H1 (cell line): ENCODE data around the gene ERCC6. TPM values are rescaled to one million over a fixed set of nuclear protein-coding genes. Genes with fewer than 3 reads are reported as not detected.

Source experiments
- CTCF ChIA-PET: fragments of 300-600 bp; sonication (Branson Sonifier 250); formaldehyde crosslinking; loops from one replicate; lab custom pipeline; 2021; ENCODE audit not compliant: partially characterized antibody; lab: Charles Lee
- POLR2A ChIA-PET: fragments of 300-600 bp; sonication (Branson Sonifier 250); formaldehyde crosslinking; loops from one replicate; lab custom pipeline; 2021; ENCODE audit warnings: inconsistent platforms; ENCODE audit not compliant: partially characterized antibody; lab: Charles Lee
- DNase-seq, 2 experiments: peaks; one replicate each; pipeline versions ENCODE4 v3.0.0 to v3.0.0-alpha.2; 2010 to 2022; ENCODE audit warnings: low spot score in 2 of 2, low read depth in 1 of 2, mixed read lengths in 1 of 2
- FAIRE-seq: peaks from 2 replicates; lab custom pipeline; 2011; peaks lifted over from hg19 to GRCh38; lab: Jason Lieb, UNC
- H2AFZ ChIP-seq: 2 replicates; pipeline ENCODE4 v1.8.1; 2012; ENCODE audit warnings: low read length, inconsistent platforms
- H2AK5ac ChIP-seq: 2 replicates; pipeline ENCODE4 v1.6.1; 2013; ENCODE audit warnings: low read depth, low read length
- H2BK120ac ChIP-seq: replicated peaks from 2 replicates; pipeline ENCODE3; 2013; ENCODE audit warnings: low read depth, low read length, inconsistent platforms
- H2BK12ac ChIP-seq: 2 replicates; pipeline ENCODE4 v1.6.1; 2013; ENCODE audit warnings: low read depth, low read length
- H2BK15ac ChIP-seq: 2 replicates; pipeline ENCODE4 v1.6.1; 2013; ENCODE audit warnings: low read length
- H2BK20ac ChIP-seq: 2 replicates; pipeline ENCODE4 v1.6.1; 2013; ENCODE audit warnings: low read length
- H2BK5ac ChIP-seq: 2 replicates; pipeline ENCODE4 v1.6.1; 2013; ENCODE audit warnings: low read depth, low read length
- H3K14ac ChIP-seq: 2 replicates; pipeline ENCODE4 v1.6.1; 2013; ENCODE audit warnings: inconsistent platforms; ENCODE audit not compliant: insufficient read length
- H3K18ac ChIP-seq: 2 replicates; pipeline ENCODE4 v1.6.1; 2013; ENCODE audit warnings: low read length; ENCODE audit errors: extremely low read depth
- H3K23ac ChIP-seq: 2 replicates; pipeline ENCODE4 v1.6.1; 2013; ENCODE audit warnings: inconsistent platforms; ENCODE audit not compliant: insufficient read length
- H3K23me2 ChIP-seq: 2 replicates; pipeline ENCODE4 v1.6.1; 2013; ENCODE audit warnings: low read depth, low read length
- H3K27ac ChIP-seq: 2 replicates; pipeline ENCODE4 v1.6.1; 2011; ENCODE audit warnings: low read depth, low read length, inconsistent platforms
- H3K27me3 ChIP-seq, 4 experiments: replicated peaks in 1 of 4; 1 replicate in 1 of 4; 2 replicates in 3 of 4; pipeline versions ENCODE4 v1.6.1 to v1.8.1; 2011 to 2013; ENCODE audit warnings: low read length in 3 of 4, mild to moderate bottlenecking in 3 of 4, inconsistent platforms in 2 of 4, mixed read lengths in 2 of 4, moderate library complexity in 1 of 4; ENCODE audit not compliant: control insufficient read depth in 3 of 4, insufficient read depth in 3 of 4; ENCODE audit errors: extremely low read depth in 1 of 4
- H3K36me3 ChIP-seq, 4 experiments: 2 replicates each; pipeline versions ENCODE4 v1.6.1 to v1.8.1; 2011 to 2013; ENCODE audit warnings: mild to moderate bottlenecking in 4 of 4, low read length in 3 of 4, moderate library complexity in 2 of 4, control low read depth in 1 of 4, inconsistent platforms in 1 of 4; ENCODE audit not compliant: insufficient read depth in 4 of 4, control insufficient read depth in 2 of 4
- H3K4ac ChIP-seq: replicated peaks from 2 replicates; pipeline ENCODE3; 2013; ENCODE audit warnings: low read length, low read depth, mixed read lengths, inconsistent platforms; ENCODE audit not compliant: insufficient read length
- H3K4me1 ChIP-seq, 4 experiments: replicated peaks in 1 of 4; 1 replicate in 1 of 4; 2 replicates in 3 of 4; pipeline versions ENCODE4 v1.6.1 to v1.8.1; 2011 to 2013; ENCODE audit warnings: low read length in 3 of 4, inconsistent platforms in 2 of 4, mixed read lengths in 1 of 4; ENCODE audit not compliant: insufficient read depth in 4 of 4, control insufficient read depth in 3 of 4
- H3K4me2 ChIP-seq, 2 experiments: 2 replicates each; pipeline versions ENCODE4 v1.6.1 to v1.8.1; 2011 to 2013; ENCODE audit warnings: low read depth in 2 of 2, low read length in 2 of 2, control low read depth in 1 of 2, inconsistent platforms in 1 of 2, mild to moderate bottlenecking in 1 of 2; ENCODE audit not compliant: insufficient read depth in 1 of 2
- H3K4me3 ChIP-seq, 4 experiments: fragments of 200-600, 300-600 bp in 1 of 4; sonication (generic), shearing (Covaris generic), sonication (Bioruptor Twin) in 1 of 4; 2 replicates each; pipeline versions ENCODE4 v1.5.1 to v1.8.1; 2011 to 2016; ENCODE audit warnings: low read length in 4 of 4, low read depth in 3 of 4, control low read depth in 2 of 4, inconsistent platforms in 2 of 4, mild to moderate bottlenecking in 2 of 4, mixed read lengths in 1 of 4, moderate library complexity in 1 of 4; ENCODE audit not compliant: insufficient read depth in 2 of 4; ENCODE audit errors: extremely low read depth in 1 of 4
- H3K56ac ChIP-seq: replicated peaks from 2 replicates; pipeline ENCODE3; 2013; ENCODE audit warnings: low read depth, mild to moderate bottlenecking, mixed read lengths, low read length, inconsistent platforms; ENCODE audit not compliant: insufficient read length
- H3K79me1 ChIP-seq: 2 replicates; pipeline ENCODE4 v1.6.1; 2013; ENCODE audit warnings: low read depth, low read length, control low read depth
- H3K79me2 ChIP-seq, 2 experiments: 2 replicates each; pipeline versions ENCODE4 v1.6.1 to v1.8.1; 2012 to 2013; ENCODE audit warnings: low read length in 2 of 2, mild to moderate bottlenecking in 2 of 2, inconsistent platforms in 1 of 2; ENCODE audit not compliant: insufficient read depth in 2 of 2, control insufficient read depth in 1 of 2
- H3K9ac ChIP-seq, 4 experiments: replicated peaks in 1 of 4; 1 replicate in 1 of 4; 2 replicates in 3 of 4; pipeline versions ENCODE4 v1.6.1 to v1.8.1; 2011 to 2013; ENCODE audit warnings: low read depth in 3 of 4, low read length in 3 of 4, control low read depth in 2 of 4, mild to moderate bottlenecking in 2 of 4, moderate library complexity in 2 of 4, inconsistent platforms in 1 of 4; ENCODE audit errors: extremely low read depth in 1 of 4
- H3K9me3 ChIP-seq, 2 experiments: 2 replicates each; pipeline versions ENCODE4 v1.6.1 to v1.8.1; 2012 to 2013; ENCODE audit warnings: mild to moderate bottlenecking in 2 of 2, moderate library complexity in 2 of 2, control low read depth in 1 of 2, inconsistent platforms in 1 of 2, low read depth in 1 of 2, low read length in 1 of 2, mixed read lengths in 1 of 2; ENCODE audit not compliant: insufficient read depth in 2 of 2
- H4K20me1 ChIP-seq, 2 experiments: replicated peaks in 1 of 2; 2 replicates each; pipeline versions ENCODE3 to v1.8.1; 2011 to 2013; ENCODE audit warnings: inconsistent platforms in 2 of 2, low read length in 2 of 2, mild to moderate bottlenecking in 1 of 2; ENCODE audit not compliant: insufficient read depth in 2 of 2, control insufficient read depth in 1 of 2
- H4K5ac ChIP-seq: 2 replicates; pipeline ENCODE4 v1.6.1; 2013; ENCODE audit warnings: low read length, low read depth, mixed read lengths, inconsistent platforms; ENCODE audit not compliant: insufficient read length
- H4K8ac ChIP-seq: 2 replicates; pipeline ENCODE4 v1.8.0; 2013; ENCODE audit warnings: mild to moderate bottlenecking, moderate library complexity, low read length, inconsistent platforms; ENCODE audit not compliant: insufficient read depth; ENCODE audit errors: extremely low read depth
- H4K91ac ChIP-seq: replicated peaks from 2 replicates; pipeline ENCODE3; 2013; ENCODE audit warnings: low read length, mixed read lengths, inconsistent platforms; ENCODE audit not compliant: insufficient read length
- ATF2 ChIP-seq: IDR thresholded peaks from 2 replicates; pipeline ENCODE4 v1.6.1; 2012; ENCODE audit warnings: low read length, inconsistent platforms
- CBX8 ChIP-seq: fragments of 300-800, 300-1000 bp; sonication (generic); IDR thresholded peaks from 2 replicates; pipeline ENCODE4 v1.7.1; 2016; ENCODE audit warnings: low read depth, low read length, borderline replicate concordance
- CHD1 ChIP-seq: IDR thresholded peaks from 2 replicates; pipeline ENCODE4 v1.6.1; 2012; ENCODE audit warnings: low read depth, low read length, improper control_type of control experiment
- CTBP2 ChIP-seq: IDR thresholded peaks from 2 replicates; pipeline ENCODE4 v1.7.0; 2011; ENCODE audit warnings: borderline replicate concordance, mild to moderate bottlenecking, moderate library complexity, mixed read lengths, low read length; ENCODE audit not compliant: insufficient read depth, insufficient read length
- POLR2A ChIP-seq, 2 experiments: IDR thresholded peaks; 1 replicate in 1 of 2; 2 replicates in 1 of 2; pipeline ENCODE4 v1.6.1; 2011; ENCODE audit warnings: low read depth in 2 of 2, low read length in 2 of 2, mild to moderate bottlenecking in 2 of 2; ENCODE audit errors: control extremely low read depth in 1 of 2
- RNF2 ChIP-seq: fragments of 200-900, 300-1000 bp; sonication (generic); IDR thresholded peaks from 2 replicates; pipeline ENCODE4 v1.7.1; 2016; ENCODE audit warnings: borderline replicate concordance, low read depth, mild to moderate bottlenecking, antibody characterized with exemption, low read length; ENCODE audit not compliant: poor library complexity, severe bottlenecking; ENCODE audit errors: missing control alignments
- SUZ12 ChIP-seq: fragments of 200-600 bp; sonication (generic); IDR thresholded peaks from 2 replicates; pipeline ENCODE4 v1.6.1; 2012; ENCODE audit warnings: mild to moderate bottlenecking, inconsistent platforms, low read length, moderate library complexity, mixed read lengths
- TAF7 ChIP-seq: optimal IDR thresholded peaks from 2 replicates; pipeline ENCODE3; 2011; ENCODE audit warnings: low read depth, mild to moderate bottlenecking, inconsistent platforms, low read length, moderate library complexity, borderline replicate concordance
- WGBS, 2 experiments: shearing (Covaris generic) in 1 of 2; methylation state at CpG; one replicate each; pipeline versions ENCODE4 v1.1.6 to v1.1.7; 2013 to 2015; ENCODE audit warnings: low lambda C conversion rate in 2 of 2, mixed read lengths in 2 of 2, inconsistent platforms in 1 of 2, low coverage in 1 of 2, missing lambda C conversion rate in 1 of 2; ENCODE audit not compliant: insufficient replicate concordance in 2 of 2, insufficient coverage in 1 of 2, insufficient read length in 1 of 2; ENCODE audit errors: extremely low coverage in 1 of 2, missing lambda C conversion rate in 1 of 2; 5-methylcytosine and 5-hydroxymethylcytosine counted together
- polyA plus RNA-seq, 7 experiments: library from polyadenylated mRNA; depleted of rRNA in 3 of 7; stranded (reverse) in 5 of 7; unstranded in 2 of 7; fragments of >200 nt in 5 of 7; fragments of 200-250 nt in 2 of 7; gene quantifications; 1 replicate in 5 of 7; 2 replicates in 1 of 7; 4 replicates in 1 of 7; pipeline versions ENCODE4 v1.2.1 to v1.2.3, GENCODE V29; 2011 to 2013; ENCODE audit warnings: missing spikeins in 2 of 7, mixed read lengths in 2 of 7
- total RNA-seq: library from RNA; stranded (reverse); fragmentation: NEBNext Ultra II Directional; extraction: Animal tissue kit (Norgen Biotek cat#: 25700); gene quantifications from 2 replicates; pipeline ENCODE4 v1.2.1, GENCODE V29; 2021

ERCC6 gene
- total and polyA plus RNA-seq, 2 of the 8 experiments (the other 6 are each of a cell fraction or from before 2014, with no cell fraction given) = 4.1 to 11.9 TPM

- CTCF ChIA-PET = interaction anchor here (4.4 to 4.6 kb wide), 2 partner anchors 13 to 91 kb away, joined by 19 to 33 read pairs; no protein-coding TSS in a partner anchor
- FAIRE-seq = no peak
These were observed 39.5 kb downstream of the ERCC6 start for GRCh38 chr10:49499305-49499851.

More at GRCh38 chr10:49499305-49499851, 39.5 kb downstream of the ERCC6 start:
- H3K27me3 ChIP-seq = no peaks in the 10 kb centered on the region
- TF ChIP-seq CHD1 (no peak), ATF2 (no peak), RNF2 (no peak), CTBP2 (no peak), SUZ12 (no peak), TAF7 (no peak), CBX8 (no peak), POLR2A (IDR thresholded peaks at IDR 0.05; ENCODE audit: control extremely low read depth in 1 of 2, low read depth in 2 of 2, low read length in 2 of 2) (no peak)
- POLR2A ChIA-PET = no interaction called here
- H3K27ac ChIP-seq = no peak overlapping the region
- H3K9ac ChIP-seq = no peak overlapping the region
- no peaks in the 10 kb centered on the region; the same call in 1 of the 2 replicates for H3K23me2 ChIP-seq
- WGBS, 2 experiments = 88% methylated on average over 5 of the region's 5 CpGs; no CpG with 5 or more reads in 1 of the 2 experiments
- no peak overlapping the region for H2BK120ac ChIP-seq
- H3K14ac ChIP-seq = no peak overlapping the region
- no peak overlapping the region for H3K4me2 ChIP-seq
- no peak overlapping the region for H2BK12ac ChIP-seq
- no peak overlapping the region for H3K18ac ChIP-seq
- H4K91ac ChIP-seq = no peak overlapping the region
- no peak overlapping the region for H2BK15ac ChIP-seq
- H3K4me3 ChIP-seq = no peak overlapping the region
- H3K36me3 ChIP-seq = no peaks in the 10 kb centered on the region
- no peak overlapping the region for H4K8ac ChIP-seq
- H2AFZ ChIP-seq = no peak overlapping the region
- no peaks in the 10 kb centered on the region for H3K9me3 ChIP-seq
- DNase-seq = no peak
- H3K23ac ChIP-seq = no peak overlapping the region
- H2AK5ac ChIP-seq = no peak overlapping the region
- H4K5ac ChIP-seq = no peak overlapping the region
- H3K79me2 ChIP-seq = no peaks in the 10 kb centered on the region
- no peak overlapping the region for H2BK5ac ChIP-seq
- H2BK20ac ChIP-seq = no peak overlapping the region
- no peak overlapping the region for H3K4ac ChIP-seq
- H3K4me1 ChIP-seq = no peaks in the 10 kb centered on the region
- H3K79me1 ChIP-seq = no peaks in the 10 kb centered on the region
- no peak overlapping the region for H3K56ac ChIP-seq
- H4K20me1 ChIP-seq = peaks cover 0 to 1% of the 10 kb centered on the region in 2 experiments
